Measurements from ENCODE around the gene CRYGS. TPM values are rescaled to one million over a fixed set of nuclear protein-coding genes. Genes with fewer than 3 reads are reported as not detected.
"Not testable (repeated sequence)": the region's sequence is repeated elsewhere in the genome, so short reads cannot be mapped to it uniquely, and the experiment has no call there.

The CRYGS gene
- total RNA-seq, 1 experiment from 2014 or later: 0.63 TPM

DNA sequence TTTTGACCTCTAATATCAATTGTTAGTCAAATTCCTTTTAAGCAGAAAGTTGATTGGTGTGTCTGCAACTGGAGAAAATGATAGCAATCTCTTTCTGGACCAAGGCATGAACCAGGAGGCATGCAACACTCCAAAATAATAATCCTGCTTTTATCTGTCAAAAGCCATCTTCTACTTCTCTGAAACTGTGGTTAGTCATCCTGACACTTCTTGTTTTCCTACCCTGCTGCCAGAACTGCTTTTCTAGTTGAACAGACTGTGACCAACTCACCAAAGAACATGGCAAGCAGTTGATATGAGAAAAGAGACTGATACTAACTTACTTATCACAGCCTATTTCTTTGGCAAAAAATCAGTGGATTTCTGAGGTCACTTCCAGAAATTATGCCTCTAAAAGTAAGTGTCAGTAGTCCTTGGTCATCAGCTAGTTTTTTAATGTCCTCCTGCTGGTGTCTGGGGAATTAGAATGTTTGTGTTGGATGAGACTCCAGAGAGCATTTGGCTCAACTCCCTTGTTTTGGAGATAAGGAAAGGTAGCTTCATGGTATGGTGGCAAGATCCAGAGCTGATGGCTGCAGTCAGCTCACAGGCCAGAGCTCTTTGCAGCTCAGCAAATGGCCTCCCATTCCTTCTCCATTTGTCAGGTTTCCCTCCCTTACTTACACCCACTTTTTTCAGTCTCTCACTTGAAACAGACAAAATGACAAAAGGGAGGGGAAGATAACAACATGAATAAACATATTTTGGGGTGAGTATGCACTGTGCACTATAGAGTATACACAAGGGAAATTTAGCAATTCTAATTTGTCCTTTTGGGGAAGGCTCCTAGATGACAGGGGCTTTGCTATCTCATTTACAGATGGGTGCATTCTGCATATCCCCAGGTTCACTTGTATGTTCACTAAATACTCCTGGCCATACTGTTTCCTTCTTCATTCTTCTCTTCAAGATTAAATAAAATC, 7.0 kb downstream of the CRYGS start:
- Histone ChIP-seq H3K4me3 (no peak overlapping the region), H3K36me3 (no peaks in the 10 kb centered on the region)

GRCh38 chr3:186534113-186534669, 10.0 kb downstream of the CRYGS start:
- no peaks in the 10 kb centered on the region for H3K9me3 ChIP-seq (replicated peaks)
- H3K36me3 ChIP-seq: no peaks in the 10 kb centered on the region
- no peaks in the 10 kb centered on the region for H3K4me1 ChIP-seq (replicated peaks)
- H3K27me3 ChIP-seq (replicated peaks): no peaks in the 10 kb centered on the region
- no peak overlapping the region for H3K4me3 ChIP-seq
- DNase-seq (ENCODE audit: low read depth in 1 of 2, low spot score in 2 of 2): no peak
- H3K27ac ChIP-seq: no peak overlapping the region

More for the DNA sequence above, 7.0 kb downstream of the CRYGS start:
- Histone ChIP-seq H3K27ac (no peak overlapping the region), H3K4me1 (replicated peaks) (peaks cover 6% of the 10 kb centered on the region), H3K9me3 (replicated peaks) (no peaks in the 10 kb centered on the region), H3K27me3 (replicated peaks) (no peaks in the 10 kb centered on the region)
- no peak for DNase-seq (ENCODE audit: low read depth in 1 of 2, low spot score in 2 of 2)

DNA sequence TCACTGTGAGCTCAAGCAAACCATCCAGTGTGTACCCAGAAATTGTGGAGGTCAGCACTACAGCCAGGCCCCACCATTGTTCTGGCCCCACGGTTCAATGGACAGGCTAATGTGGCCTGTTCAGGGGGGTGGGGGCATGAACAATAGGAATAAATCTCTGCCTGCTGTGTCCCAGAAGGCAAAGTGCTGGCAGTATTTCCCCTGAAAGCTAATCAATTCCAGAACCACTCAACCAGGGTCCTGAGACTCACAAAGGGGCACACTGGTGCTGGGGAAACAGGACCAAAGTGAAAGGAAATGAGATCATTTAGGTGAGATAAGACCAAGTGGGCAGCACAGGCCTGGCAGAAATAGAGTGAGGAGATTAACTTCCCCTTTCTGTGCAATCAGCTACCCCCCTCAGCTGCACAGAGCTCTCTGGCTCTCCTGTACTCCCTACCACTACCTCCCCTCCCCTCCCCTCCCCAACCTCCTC, 11.5 kb downstream of the CRYGS start:
- H3K4me1 ChIP-seq (replicated peaks): no peaks in the 10 kb centered on the region
- no peaks in the 10 kb centered on the region for H3K9me3 ChIP-seq (replicated peaks)
- no peak overlapping the region for H3K27ac ChIP-seq
- H3K27me3 ChIP-seq (replicated peaks): no peaks in the 10 kb centered on the region
- H3K36me3 ChIP-seq: no peaks in the 10 kb centered on the region
- no peak for DNase-seq (ENCODE audit: low read depth in 1 of 2, low spot score in 2 of 2)
- H3K4me3 ChIP-seq: no peak overlapping the region

DNA sequence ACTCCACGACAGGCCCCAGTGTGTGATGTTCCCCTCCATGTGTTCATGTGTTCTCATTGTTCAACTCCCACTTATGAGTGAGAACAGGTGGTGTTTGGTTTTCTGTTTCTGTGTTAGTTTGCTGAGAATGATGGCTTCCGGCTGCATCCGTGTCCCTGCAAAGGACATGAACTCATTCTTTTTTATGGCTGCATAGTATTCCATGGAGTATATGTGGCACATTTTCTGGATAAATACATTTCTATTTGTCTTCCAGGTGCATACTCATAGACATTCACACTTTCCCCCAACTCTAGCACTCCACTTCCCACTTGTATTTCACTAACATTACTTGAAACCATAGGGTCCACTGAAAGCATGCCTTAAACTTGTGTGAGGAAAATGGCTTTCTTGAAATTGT, 12.5 kb downstream of the CRYGS start:
- not testable (repeated sequence) for H3K4me3 ChIP-seq; H3K27me3 ChIP-seq (replicated peaks); H3K27ac ChIP-seq; H3K4me1 ChIP-seq (replicated peaks); DNase-seq (ENCODE audit: low read depth in 1 of 2, low spot score in 2 of 2); H3K36me3 ChIP-seq; H3K9me3 ChIP-seq (replicated peaks)

DNA sequence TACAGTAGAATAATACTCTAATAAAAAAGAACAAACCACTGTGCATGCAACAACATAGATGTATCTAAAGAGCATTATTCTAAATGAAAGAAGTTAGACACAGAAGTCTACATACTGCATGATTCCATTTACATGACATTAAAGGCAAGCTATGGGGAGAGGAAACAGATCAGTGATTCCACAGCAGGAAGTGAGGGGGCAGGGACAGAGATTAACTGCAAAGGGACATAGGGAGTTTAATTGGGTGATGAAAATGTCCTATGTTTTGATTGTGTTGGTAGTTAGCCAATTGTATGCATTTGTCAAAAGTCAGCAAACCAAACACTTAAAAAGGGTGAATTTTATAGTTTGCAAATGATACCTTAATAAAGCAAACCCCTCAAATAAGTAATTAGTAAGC, 13.8 kb downstream of the CRYGS start:
- no peaks in the 10 kb centered on the region for H3K4me1 ChIP-seq (replicated peaks)
- H3K27ac ChIP-seq: no peak overlapping the region
- no peak overlapping the region for H3K4me3 ChIP-seq
- H3K36me3 ChIP-seq: no peaks in the 10 kb centered on the region
- no peaks in the 10 kb centered on the region for H3K27me3 ChIP-seq (replicated peaks)
- no peaks in the 10 kb centered on the region for H3K9me3 ChIP-seq (replicated peaks)
- DNase-seq (ENCODE audit: low read depth in 1 of 2, low spot score in 2 of 2): no peak

- Histone ChIP-seq H3K4me3 (no peak overlapping the region), H3K27ac (no peak overlapping the region), H3K4me1 (replicated peaks) (no peaks in the 10 kb centered on the region), H3K9me3 (replicated peaks) (no peaks in the 10 kb centered on the region), H3K36me3 (no peaks in the 10 kb centered on the region), H3K27me3 (replicated peaks) (no peaks in the 10 kb centered on the region)
- DNase-seq (ENCODE audit: low read depth in 1 of 2, low spot score in 2 of 2): no peak
Observed at GRCh38 chr3:186529201-186529999, 14.8 kb downstream of the CRYGS start.

DNA sequence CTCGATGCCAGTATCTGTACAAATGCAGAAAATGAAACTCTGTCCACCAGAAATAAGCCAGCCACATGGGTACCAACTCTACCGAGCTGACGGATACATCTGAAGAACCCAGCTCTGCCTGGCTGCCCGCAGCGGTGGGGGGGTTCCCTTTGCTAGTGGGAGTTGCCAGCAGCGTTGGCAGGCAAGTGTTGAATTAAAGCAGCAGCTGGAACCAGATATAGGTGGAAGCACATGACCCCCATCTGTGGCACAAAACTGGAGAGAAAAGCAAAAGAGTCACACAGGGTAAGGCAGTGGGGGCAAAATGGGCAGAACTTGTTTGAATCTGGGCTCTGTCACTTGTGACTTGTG, 17.9 kb downstream of the CRYGS start:
- Histone ChIP-seq H3K36me3 (no peaks in the 10 kb centered on the region), H3K27ac (no peak overlapping the region), H3K9me3 (replicated peaks) (no peaks in the 10 kb centered on the region), H3K4me1 (replicated peaks) (no peaks in the 10 kb centered on the region), H3K4me3 (no peak overlapping the region), H3K27me3 (replicated peaks) (no peaks in the 10 kb centered on the region)
- DNase-seq (ENCODE audit: low read depth in 1 of 2, low spot score in 2 of 2): no peak

DNA sequence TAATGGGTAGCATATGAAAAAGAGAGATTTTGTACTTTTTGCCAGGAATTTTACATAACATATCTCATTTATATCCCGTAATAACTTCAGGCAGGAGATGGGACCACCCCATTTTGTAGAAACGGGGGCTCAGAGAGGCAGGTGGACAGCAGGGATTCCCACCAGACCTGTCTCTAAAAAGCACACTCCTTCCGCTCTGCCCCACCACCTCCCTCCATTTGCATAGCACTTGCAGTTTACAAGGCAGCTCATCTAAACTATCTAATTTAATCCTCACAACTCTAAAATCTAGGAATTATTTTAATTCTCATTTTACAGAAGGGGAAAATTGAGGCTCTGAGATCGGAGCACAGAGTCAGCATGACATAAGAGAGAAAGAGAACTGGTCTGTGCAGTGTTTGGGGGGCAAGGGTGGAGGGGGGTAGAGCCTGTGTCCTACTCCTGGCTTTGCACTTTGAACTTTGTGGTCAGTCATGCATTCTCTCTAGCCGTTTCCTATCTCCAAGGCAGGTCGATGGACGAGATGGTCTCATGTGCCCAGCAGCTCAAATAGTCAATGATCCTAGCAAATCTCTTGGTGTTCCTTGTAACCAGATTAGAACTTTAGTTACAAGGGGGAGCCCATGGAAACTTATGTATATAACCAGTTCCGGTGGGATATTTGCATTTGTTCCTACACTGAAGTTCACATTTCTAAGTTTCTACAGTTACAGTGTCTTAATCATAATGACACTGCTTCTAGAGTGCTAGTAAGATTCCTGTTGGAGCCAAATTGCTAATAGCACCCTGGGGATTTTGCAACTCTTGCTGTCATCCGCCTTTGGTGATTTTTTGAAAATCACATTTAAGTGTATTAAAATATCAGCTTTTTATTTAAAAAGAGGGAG, 18.6 kb downstream of the CRYGS start:
- H3K27ac ChIP-seq: no peak overlapping the region
- no peak overlapping the region for H3K4me3 ChIP-seq
- no peaks in the 10 kb centered on the region for H3K27me3 ChIP-seq (replicated peaks)
- no peak for DNase-seq (ENCODE audit: low read depth in 1 of 2, low spot score in 2 of 2)
- no peaks in the 10 kb centered on the region for H3K4me1 ChIP-seq (replicated peaks)
- no peaks in the 10 kb centered on the region for H3K9me3 ChIP-seq (replicated peaks)
- no peaks in the 10 kb centered on the region for H3K36me3 ChIP-seq

GRCh38 chr3:186524616-186525015, 19.6 kb downstream of the CRYGS start:
- no peaks in the 10 kb centered on the region for H3K9me3 ChIP-seq (replicated peaks)
- H3K4me1 ChIP-seq (replicated peaks): no peaks in the 10 kb centered on the region
- no peaks in the 10 kb centered on the region for H3K27me3 ChIP-seq (replicated peaks)
- H3K27ac ChIP-seq: no peak overlapping the region
- no peak for DNase-seq (ENCODE audit: low read depth in 1 of 2, low spot score in 2 of 2)
- H3K36me3 ChIP-seq: no peaks in the 10 kb centered on the region
- no peak overlapping the region for H3K4me3 ChIP-seq

GRCh38 chr3:186523434-186523833, 20.7 kb downstream of the CRYGS start:
- no peak overlapping the region for H3K4me3 ChIP-seq
- H3K36me3 ChIP-seq: no peaks in the 10 kb centered on the region
- no peaks in the 10 kb centered on the region for H3K27me3 ChIP-seq (replicated peaks)
- H3K9me3 ChIP-seq (replicated peaks): no peaks in the 10 kb centered on the region
- DNase-seq (ENCODE audit: low read depth in 1 of 2, low spot score in 2 of 2): no peak
- H3K4me1 ChIP-seq (replicated peaks): no peaks in the 10 kb centered on the region
- no peak overlapping the region for H3K27ac ChIP-seq

DNA sequence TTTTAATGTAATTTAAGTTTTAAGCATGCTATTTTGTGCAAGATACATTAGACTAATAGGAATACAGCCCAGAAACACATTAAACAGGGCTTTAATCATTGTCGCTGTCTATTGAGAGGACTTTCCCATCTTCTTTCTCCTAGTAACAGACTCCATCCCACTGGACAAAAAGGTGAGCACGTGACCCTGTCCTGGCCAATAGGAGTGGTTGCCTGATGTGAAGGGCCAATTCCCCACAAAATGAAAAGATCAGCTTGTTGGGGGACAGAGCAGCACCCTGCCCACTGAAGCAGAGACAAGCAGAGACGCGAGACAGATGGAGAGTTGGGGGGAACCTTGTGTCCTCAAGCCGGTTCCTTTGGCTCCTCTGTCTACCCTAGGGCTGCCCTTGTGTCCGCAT, 21.2 kb downstream of the CRYGS start:
- no peaks in the 10 kb centered on the region for H3K4me1 ChIP-seq (replicated peaks)
- H3K27ac ChIP-seq: no peak overlapping the region
- H3K36me3 ChIP-seq: no peaks in the 10 kb centered on the region
- no peak for DNase-seq (ENCODE audit: low read depth in 1 of 2, low spot score in 2 of 2)
- no peak overlapping the region for H3K4me3 ChIP-seq
- no peaks in the 10 kb centered on the region for H3K27me3 ChIP-seq (replicated peaks)
- H3K9me3 ChIP-seq (replicated peaks): no peaks in the 10 kb centered on the region

DNA sequence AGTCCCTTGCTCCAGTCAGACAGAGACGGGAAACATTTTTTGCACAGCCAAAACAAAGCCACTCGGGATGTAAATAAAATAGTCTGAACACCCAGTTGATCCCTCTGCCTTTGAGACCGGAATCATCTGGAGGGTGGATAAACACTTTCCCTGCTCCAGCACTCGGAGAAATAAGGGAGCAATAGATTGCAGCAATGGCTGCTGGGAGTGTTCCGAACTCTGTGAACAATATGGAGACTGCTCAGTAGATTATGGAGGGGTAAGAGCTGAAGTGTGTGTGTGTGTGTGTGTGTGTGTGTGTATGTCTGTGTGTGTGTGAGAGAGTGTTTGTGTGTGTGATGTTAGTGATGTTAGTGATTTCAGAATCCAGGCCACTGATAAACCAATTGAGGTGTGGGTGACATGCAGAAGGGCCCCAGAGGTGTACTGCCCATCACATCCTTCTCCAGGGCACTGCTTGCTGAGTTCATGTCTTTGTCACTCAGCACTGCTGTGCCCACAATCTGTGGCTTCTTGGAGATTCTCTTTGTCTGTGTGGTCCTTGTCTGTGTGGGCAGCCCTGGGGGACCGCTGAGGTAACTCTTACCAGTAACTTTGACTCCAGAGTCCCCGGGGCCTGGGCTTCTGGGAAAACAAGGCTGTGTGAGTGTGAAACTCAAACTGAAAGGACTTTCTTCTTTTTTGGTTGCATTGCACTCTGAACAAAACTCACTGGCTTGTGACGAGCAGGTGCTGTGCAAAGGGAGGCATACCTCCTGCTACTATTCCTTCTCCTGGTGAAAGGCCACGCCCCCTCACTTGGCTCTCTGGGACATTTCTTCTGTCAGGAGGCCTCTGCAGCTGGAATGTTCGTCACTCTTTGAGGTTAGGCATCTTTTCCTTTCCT, 23.0 kb downstream of the CRYGS start:
- Histone ChIP-seq H3K36me3 (no peaks in the 10 kb centered on the region), H3K4me1 (replicated peaks) (no peaks in the 10 kb centered on the region), H3K27ac (no peak overlapping the region), H3K27me3 (replicated peaks) (no peaks in the 10 kb centered on the region), H3K4me3 (no peak overlapping the region), H3K9me3 (replicated peaks) (no peaks in the 10 kb centered on the region)
- DNase-seq (ENCODE audit: low read depth in 1 of 2, low spot score in 2 of 2): no peak
